Activated CD4-positive, alpha-beta T cell treated with anti-CD3 and anti-CD28 coated beads, Interleukin-2, amount 50 U/mL, for 4 hours (primary cell): ENCODE results near the gene CACFD1.

Source experiments
- DNase-seq, 2 experiments: peaks; one replicate each; pipeline ENCODE4 v3.0.0-alpha.2; 2020

Gene CACFD1

GRCh38 chr9:133459476-133460404 is at the start of gene CACFD1:
TSS of gene CACFD1 (plus strand) at chr9:133459978. CDS start at chr9:133460067, 89 bp downstream.
- peak; percentile 90 for DNase-seq

GRCh38 chr9:133415170-133415569 is 44.6 kb upstream of the CACFD1 start:
- DNase-seq = no peak

- peak; percentile 75 to 76 for DNase-seq
Measured at GRCh38 chr9:133417541-133418461, 42.0 kb upstream of the CACFD1 start, which contains the start of gene REXO4. TSS of gene REXO4 (minus strand) at chr9:133418010. CDS start at chr9:133417844, 166 bp downstream.

GRCh38 chr9:133419005-133419404 is 40.8 kb upstream of the CACFD1 start:
- no peak for DNase-seq

GRCh38 chr9:133420392-133420827 is 39.4 kb upstream of the CACFD1 start:
- no peak for DNase-seq

- DNase-seq = no peak
Measured at GRCh38 chr9:133421615-133422542, 37.9 kb upstream of the CACFD1 start, which contains the start of gene ADAMTS13. TSS of gene ADAMTS13 (plus strand) at chr9:133422367. CDS start at chr9:133422444, 77 bp downstream.

GRCh38 chr9:133423216-133423615 is 36.6 kb upstream of the CACFD1 start:
- no peak for DNase-seq

GRCh38 chr9:133424187-133424586 is 35.6 kb upstream of the CACFD1 start:
- no peak for DNase-seq

- no peak for DNase-seq
Measured at GRCh38 chr9:133425049-133425632, 34.6 kb upstream of the CACFD1 start.

- no peak for DNase-seq
Measured at GRCh38 chr9:133426011-133426410, 33.8 kb upstream of the CACFD1 start.

- no peak for DNase-seq
Measured at GRCh38 chr9:133427658-133428348, 32.0 kb upstream of the CACFD1 start.

- no peak for DNase-seq
Measured at GRCh38 chr9:133428617-133429101, 31.1 kb upstream of the CACFD1 start.

- no peak for DNase-seq
Measured at GRCh38 chr9:133429214-133429613, 30.6 kb upstream of the CACFD1 start.

- peak in 1 of 2 experiments; percentile 13 for DNase-seq
Measured at GRCh38 chr9:133429641-133430161, 30.1 kb upstream of the CACFD1 start.

- DNase-seq = no peak
Measured at GRCh38 chr9:133430244-133430643, 29.5 kb upstream of the CACFD1 start.

GRCh38 chr9:133433351-133433843 is 26.4 kb upstream of the CACFD1 start:
- DNase-seq = no peak

- no peak for DNase-seq
Measured at GRCh38 chr9:133436681-133437080, 23.1 kb upstream of the CACFD1 start.

- no peak for DNase-seq
Measured at GRCh38 chr9:133437753-133438531, 21.8 kb upstream of the CACFD1 start.

GRCh38 chr9:133439337-133439736 is 20.4 kb upstream of the CACFD1 start:
- no peak for DNase-seq
